Measurements from ENCODE around the gene INPP1. TPM values are rescaled to one million over a fixed set of nuclear protein-coding genes. Genes with fewer than 3 reads are reported as not detected.

INPP1 gene
- total RNA-seq, 1 experiment from 2014 or later: 4.3 TPM

GRCh38 chr2:190315273-190315672 lies 28.1 kb upstream of the INPP1 start:
- Histone ChIP-seq H3K4me2 (ENCODE audit: insufficient read depth, insufficient read length, low read length) (no peak overlapping the region), H3K23ac (ENCODE audit: insufficient read length, low read depth, low read length) (no peak overlapping the region), H3K9ac (ENCODE audit: extremely low read depth, insufficient read length, low read length) (no peak overlapping the region), H3K27ac (ENCODE audit: insufficient read length, low read depth, low read length) (no peak overlapping the region), H4K91ac (ENCODE audit: insufficient read length, low read depth, low read length) (no peak overlapping the region), H4K8ac (replicated peaks; ENCODE audit: insufficient read length, low read depth, low read length) (no peak overlapping the region), H3K18ac (ENCODE audit: insufficient read length, low read depth, low read length) (no peak overlapping the region), H3K4me1 (ENCODE audit: insufficient read depth, low read length) (no peaks in the 10 kb centered on the region; the same call in 1 of the 2 replicates), H2BK120ac (ENCODE audit: low read depth, low read length, poor library complexity, severe bottlenecking) (no peak overlapping the region), H3K4ac (ENCODE audit: low read depth, low read length) (no peak overlapping the region), H2BK12ac (ENCODE audit: insufficient read length, low read depth, low read length) (no peak overlapping the region), H2BK15ac (ENCODE audit: low read depth, low read length) (no peak overlapping the region), H3K14ac (ENCODE audit: insufficient read depth, low read length) (no peak overlapping the region), H2BK20ac (ENCODE audit: low read depth, low read length, poor library complexity, severe bottlenecking) (no peak overlapping the region), H4K5ac (ENCODE audit: insufficient read length, low read depth, low read length) (no peak overlapping the region), H4K20me1 (ENCODE audit: control insufficient read depth, insufficient read depth, insufficient read length) (no peaks in the 10 kb centered on the region), H3K23me2 (ENCODE audit: insufficient read length, low read depth, low read length, poor library complexity, severe bottlenecking) (peaks cover 5% of the 10 kb centered on the region), H3K9me3 (ENCODE audit: control insufficient read depth, low read depth, low read length) (no peaks in the 10 kb centered on the region), H3T11ph (ENCODE audit: low read length) (no peak overlapping the region), H3K27me3 (ENCODE audit: insufficient read depth, low read length) (no peaks in the 10 kb centered on the region), H2BK5ac (ENCODE audit: insufficient read length, low read length) (no peak overlapping the region), H3K56ac (ENCODE audit: insufficient read length, low read depth, low read length) (no peak overlapping the region), H2AFZ (ENCODE audit: low read length) (no peak overlapping the region), H3K79me1 (ENCODE audit: insufficient read depth, low read depth, low read length, poor library complexity, severe bottlenecking) (peaks cover 5% of the 10 kb centered on the region), H2AK5ac (ENCODE audit: insufficient read length, low read length) (no peak overlapping the region), H3K79me2 (ENCODE audit: insufficient read depth, low read length) (no peaks in the 10 kb centered on the region; the same call in 1 of the 2 replicates)
- Mint-ChIP-seq H3K9me3 (no peaks in the 10 kb centered on the region), H3K36me3 (ENCODE audit: insufficient read depth in 1 of 3, low read depth in 3 of 3) (peaks cover 0 to 14% (median 7%) of the 10 kb centered on the region in 3 experiments; a peak in 4 of 7 replicates), H3K27ac (no peak overlapping the region; a peak in 1 of 7 replicates), H3K27me3 (ENCODE audit: low read depth) (no peaks in the 10 kb centered on the region), H3K4me3 (no peak overlapping the region), H3K4me1 (peaks cover 8 to 20% of the 10 kb centered on the region in 2 experiments)
- WGBS (ENCODE audit: extremely low coverage, insufficient read length, low lambda C conversion rate): no CpG with 5 or more reads among the region's 2 CpGs
- TF ChIP-seq CTCF (conservative IDR thresholded peaks at IDR 0.05): no peak
- no peak for DNase-seq

Data from H9 (cell line).